Fibroblast of pulmonary artery (primary cell): ENCODE data around the gene CD180.
A peak's percentile ranks its signal among the peaks of the same experiment; 100 is the strongest.

Experiments used
- DNase-seq: peaks from one replicate; pipeline ENCODE4 v3.0.0-alpha.2; 2010; ENCODE audit warnings: low read depth
- H3K4me3 ChIP-seq: replicated peaks from 2 replicates; pipeline ENCODE4 v1.5.1; 2011; ENCODE audit warnings: low read depth, mild to moderate bottlenecking, control low read depth, low read length, moderate library complexity
- TF ChIP-seq, protein P1 (sequence below): IDR thresholded peaks from 2 replicates; pipeline ENCODE4 v1.5.1; 2011; ENCODE audit warnings: mild to moderate bottlenecking, control low read depth, low read length, inconsistent platforms; ENCODE audit errors: missing control alignments

CD180 gene

DNA sequence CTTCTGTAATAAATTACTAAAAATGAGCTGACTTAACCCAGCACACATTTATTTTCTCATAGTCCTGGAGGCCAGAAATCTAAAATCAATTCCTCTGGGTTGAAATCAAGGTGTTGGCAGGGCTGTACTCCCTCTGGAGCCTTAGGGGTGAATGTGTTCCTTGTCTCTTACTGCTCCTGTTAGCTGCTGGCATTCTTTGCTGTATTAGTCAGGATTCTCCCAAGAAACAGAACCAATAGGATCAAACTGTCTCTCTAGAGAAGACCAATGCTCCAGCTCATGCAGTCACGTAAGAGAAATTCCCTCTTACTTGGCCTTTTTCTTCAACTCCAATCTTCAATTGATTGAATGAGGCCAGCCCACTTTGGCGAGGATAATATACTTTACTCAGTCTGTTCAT, 15.3 kb upstream of the CD180 start:
- no peak overlapping the region for H3K4me3 ChIP-seq
- peak; percentile 77 for DNase-seq
- TF ChIP-seq, protein P1, sequence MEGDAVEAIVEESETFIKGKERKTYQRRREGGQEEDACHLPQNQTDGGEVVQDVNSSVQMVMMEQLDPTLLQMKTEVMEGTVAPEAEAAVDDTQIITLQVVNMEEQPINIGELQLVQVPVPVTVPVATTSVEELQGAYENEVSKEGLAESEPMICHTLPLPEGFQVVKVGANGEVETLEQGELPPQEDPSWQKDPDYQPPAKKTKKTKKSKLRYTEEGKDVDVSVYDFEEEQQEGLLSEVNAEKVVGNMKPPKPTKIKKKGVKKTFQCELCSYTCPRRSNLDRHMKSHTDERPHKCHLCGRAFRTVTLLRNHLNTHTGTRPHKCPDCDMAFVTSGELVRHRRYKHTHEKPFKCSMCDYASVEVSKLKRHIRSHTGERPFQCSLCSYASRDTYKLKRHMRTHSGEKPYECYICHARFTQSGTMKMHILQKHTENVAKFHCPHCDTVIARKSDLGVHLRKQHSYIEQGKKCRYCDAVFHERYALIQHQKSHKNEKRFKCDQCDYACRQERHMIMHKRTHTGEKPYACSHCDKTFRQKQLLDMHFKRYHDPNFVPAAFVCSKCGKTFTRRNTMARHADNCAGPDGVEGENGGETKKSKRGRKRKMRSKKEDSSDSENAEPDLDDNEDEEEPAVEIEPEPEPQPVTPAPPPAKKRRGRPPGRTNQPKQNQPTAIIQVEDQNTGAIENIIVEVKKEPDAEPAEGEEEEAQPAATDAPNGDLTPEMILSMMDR: no peak

DNA sequence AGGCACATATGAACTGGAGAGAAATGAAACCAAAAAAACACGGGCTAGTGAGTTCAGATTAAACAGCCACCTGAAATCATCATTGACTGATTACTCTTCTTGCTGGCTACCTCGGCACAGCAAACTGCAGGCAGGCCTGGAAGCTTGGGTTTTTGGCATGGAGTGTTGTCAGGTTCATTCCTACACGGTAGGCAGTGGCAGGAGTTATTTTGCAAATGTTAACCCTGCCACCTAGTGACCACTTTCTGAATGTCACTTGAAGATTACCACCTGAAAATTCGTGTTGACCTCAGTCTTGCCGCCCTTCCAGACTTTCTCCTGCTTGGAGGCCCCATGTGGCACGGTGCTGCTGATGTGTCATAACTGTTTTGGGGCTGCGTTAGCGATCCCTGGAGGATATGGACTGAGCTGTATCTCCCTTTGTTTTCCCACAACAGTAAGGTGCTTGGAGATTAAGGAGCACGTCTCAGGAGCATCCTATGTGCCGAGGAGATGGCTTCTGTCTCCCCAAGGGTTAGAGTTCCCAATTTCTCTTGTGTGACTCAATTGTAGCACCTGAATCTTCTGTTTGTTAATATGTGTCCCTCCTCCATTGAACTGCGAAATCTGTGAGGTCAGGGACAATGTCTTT, 12.7 kb upstream of the CD180 start:
- TF ChIP-seq, protein P1: peak; percentile 71
- DNase-seq: peak; percentile 87

DNA sequence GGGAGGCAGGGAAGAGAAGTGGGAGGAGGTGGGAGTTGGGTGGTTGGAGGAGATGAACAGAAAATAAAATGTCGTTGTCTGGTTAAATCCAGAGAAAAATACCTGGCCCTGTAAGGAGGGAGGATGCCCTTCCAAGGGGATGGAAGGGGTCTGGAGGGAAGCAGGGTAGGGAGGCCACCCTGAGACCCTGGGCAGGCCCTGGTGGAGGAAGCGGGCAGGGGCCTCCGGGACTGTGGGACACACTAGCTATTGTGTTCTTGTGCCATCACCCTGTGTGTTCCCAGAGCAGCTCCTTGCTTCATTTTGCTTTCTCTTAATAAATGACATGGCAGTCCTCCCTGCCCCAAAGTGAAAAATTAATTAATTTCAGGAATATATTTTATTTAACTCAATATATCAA, 11.8 kb upstream of the CD180 start:
- TF ChIP-seq, protein P1: no peak
- no peak overlapping the region for H3K4me3 ChIP-seq
- no peak for DNase-seq

More for the DNA sequence above, 12.7 kb upstream of the CD180 start:
- H3K4me3 ChIP-seq: no peak overlapping the region

DNA sequence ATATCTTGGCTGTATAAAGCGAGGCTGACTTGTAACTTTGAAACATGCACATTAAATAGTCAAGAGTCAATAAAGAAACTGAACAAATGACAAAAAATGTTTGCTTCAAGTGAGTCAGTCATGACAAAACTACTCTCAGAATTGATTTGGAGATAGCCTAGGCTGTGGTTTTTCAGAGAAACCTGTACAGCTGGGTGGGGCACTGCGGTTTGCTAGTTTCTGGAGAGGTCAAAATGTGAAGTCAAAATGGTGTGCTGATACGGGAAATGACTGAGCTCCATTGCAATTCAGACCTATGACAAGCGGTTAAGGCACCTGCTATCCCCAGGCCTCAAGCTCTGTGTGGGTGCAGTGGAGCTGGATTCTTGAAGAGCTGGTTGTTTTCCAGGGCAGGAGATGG, 10.3 kb upstream of the CD180 start:
- DNase-seq: peak; percentile 15
- TF ChIP-seq, protein P1: no peak
- H3K4me3 ChIP-seq: no peak overlapping the region

DNA sequence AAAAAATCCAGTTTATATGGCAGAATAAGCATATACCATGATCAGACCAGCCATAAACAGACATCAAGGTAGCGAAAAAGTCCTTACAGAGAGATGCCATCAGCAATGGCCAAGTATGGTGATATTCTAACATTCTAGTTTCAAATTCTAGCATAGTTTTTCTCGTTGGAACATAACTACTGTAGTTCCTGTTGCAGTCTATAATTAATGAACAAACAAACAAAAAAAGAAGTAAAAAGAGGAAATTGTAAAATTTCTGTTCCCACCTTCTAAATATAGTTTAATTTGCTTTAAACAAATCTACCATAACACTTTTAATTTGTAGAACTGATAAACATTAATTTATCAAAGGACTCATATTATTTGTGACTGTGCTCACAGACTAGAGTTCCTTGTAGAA, 9.9 kb upstream of the CD180 start:
- no peak overlapping the region for H3K4me3 ChIP-seq
- TF ChIP-seq, protein P1: no peak
- no peak for DNase-seq

DNA sequence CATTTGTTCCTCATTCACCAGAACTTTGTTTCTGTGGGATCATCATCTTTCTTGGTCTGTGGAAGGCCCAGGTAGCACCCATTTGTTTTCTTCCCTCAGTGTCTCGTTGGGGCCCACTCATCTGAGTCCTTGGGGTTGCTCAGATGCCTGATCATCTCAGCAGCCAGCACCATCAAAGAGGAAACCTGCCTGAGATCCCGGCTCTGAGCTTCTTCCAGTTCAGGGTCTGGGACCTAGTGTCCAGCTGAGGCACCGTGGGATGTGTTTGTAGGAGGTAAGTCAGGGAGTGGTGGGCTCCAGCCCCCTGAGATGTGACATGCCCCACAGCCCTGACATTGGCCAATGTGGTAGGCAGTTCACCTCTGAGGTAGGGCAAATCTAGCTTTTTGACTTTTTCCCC, 9.4 kb upstream of the CD180 start:
- no peak for DNase-seq
- TF ChIP-seq, protein P1: no peak
- H3K4me3 ChIP-seq: no peak overlapping the region

DNA sequence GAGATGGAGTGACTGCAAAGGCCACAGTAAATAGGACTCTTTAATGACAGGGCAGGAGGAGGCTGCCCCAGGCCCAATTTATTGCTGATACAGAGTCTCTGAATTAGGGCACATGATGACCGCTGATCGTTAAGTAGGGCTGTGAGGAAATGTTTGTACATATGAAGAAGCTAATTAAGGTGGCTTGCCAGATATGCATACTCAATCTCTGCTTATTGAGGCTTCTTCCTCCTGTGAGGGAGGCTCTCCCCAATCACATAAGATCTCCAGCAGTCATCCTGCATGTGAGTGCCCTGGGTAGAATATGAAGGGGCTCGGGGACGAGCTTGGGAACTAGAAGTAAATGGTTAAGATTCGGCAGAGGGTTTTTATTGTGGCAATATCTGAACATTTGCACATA, 8.2 kb upstream of the CD180 start:
- no peak for DNase-seq

More for the DNA sequence above, 8.2 kb upstream of the CD180 start:
- H3K4me3 ChIP-seq: no peak overlapping the region
- TF ChIP-seq, protein P1: no peak
